CD4-positive, alpha-beta T cell treated with Interleukin-4 for 4 hours (primary cell): Measurements from ENCODE around the gene AFF2.

Experiments used
- DNase-seq: peaks from one replicate; pipeline ENCODE4 v3.0.0-alpha.2; 2020

Gene AFF2

DNA sequence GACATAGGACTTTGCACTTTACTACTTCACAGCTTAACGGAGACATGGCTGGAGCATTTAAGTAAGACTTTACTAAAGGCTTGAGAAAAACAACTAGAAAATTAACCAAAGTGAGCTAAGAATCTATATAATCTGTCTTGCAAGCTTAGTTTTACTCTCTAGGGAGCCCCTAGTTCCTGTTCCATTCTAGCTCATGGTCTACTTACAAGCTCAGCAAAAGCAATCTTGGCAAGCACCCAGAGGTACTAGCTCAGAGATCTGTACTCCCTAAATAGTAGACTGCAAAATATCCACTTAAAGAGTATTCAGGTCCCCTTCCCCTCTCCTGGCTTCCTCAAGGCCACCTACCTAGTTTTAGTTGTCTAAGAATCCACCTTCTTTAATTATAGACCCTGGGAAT, 535.7 kb downstream of the AFF2 start:
- no peak for DNase-seq

DNA sequence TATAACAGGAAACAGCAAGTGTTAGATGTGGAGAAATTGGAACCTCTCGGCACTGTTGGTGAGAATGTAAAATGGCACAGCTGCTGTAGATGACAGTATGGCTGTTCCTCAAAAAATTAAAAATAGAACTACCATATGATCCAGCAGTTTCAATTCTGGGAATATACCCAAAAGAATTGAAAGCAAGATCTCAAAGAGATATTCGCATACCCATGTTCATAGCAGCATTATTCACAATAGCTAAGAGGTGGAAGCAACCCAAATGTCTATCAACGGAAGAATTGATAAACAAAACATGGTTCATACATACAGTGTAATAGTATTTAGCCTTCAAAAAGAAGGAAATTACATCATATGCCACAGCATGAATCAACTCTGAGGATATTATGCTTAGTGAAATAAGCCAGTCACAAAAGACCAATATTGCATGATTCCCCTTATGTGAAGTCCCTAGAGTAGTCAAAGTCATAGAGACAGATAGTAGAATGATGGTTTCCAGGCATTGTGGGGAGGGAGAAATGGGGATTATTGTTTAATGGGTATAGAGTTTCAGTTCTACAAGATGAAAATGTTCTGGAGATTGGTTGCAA, 537.0 kb downstream of the AFF2 start:
- no peak for DNase-seq

GRCh38 chrX:149039057-149039456, 538.6 kb downstream of the AFF2 start:
- no peak for DNase-seq

- DNase-seq = no peak
These were observed 540.6 kb downstream of the AFF2 start for GRCh38 chrX:149040873-149041535.

- no peak for DNase-seq
These were observed 543.0 kb downstream of the AFF2 start for GRCh38 chrX:149043401-149043800.

DNA sequence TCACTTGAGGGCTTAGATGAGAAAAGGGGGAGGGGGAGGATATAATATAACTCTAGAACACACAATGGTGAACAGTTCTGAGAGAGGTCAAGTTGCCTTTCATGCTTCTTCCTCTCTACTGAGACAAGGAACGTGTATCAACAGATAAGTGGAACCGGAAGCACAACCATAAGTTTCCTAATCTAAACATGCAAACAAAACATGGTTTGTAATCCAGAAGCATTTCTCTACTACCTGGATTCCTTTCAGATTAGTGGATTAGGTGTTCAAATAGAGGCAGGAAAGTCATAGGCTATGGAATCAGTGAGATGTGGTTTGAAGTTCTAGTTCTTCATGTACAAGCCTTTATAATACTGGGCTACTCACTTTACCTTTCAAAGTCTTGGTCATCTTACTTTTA, 544.1 kb downstream of the AFF2 start:
- DNase-seq = no peak

DNA sequence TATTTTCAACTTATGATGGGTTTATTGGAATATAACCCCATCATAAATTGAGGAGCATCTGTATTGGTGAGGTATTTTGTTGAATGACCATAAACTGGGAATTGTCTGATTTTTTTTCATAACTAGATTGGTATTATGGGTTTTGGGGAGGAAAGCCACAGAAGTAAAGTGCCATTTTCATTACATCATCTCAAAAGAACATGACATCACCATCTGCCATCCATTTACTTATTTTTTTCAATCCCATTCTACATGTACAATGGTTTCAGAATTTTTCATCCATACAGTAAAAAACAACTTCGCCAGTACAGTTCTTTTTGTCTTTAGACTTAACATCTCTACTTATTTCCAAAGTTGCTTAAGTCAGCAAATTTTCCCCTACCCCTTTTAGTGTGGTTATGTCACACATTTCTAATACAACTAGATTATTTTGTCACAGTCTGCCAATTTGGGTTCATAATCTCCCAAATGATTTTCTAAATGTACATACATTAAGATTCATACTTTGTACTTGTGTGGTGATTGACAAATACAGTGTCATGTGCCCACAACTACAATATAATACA, 545.3 kb downstream of the AFF2 start:
- DNase-seq = no peak
